Type B pancreatic cell (in vitro differentiated cells): Measurements from ENCODE around the gene BTBD1. TPM values are rescaled to one million over a fixed set of nuclear protein-coding genes. Genes with fewer than 3 reads are reported as not detected.

ENCODE experiments used
- DNase-seq: peaks from one replicate; pipeline ENCODE4 v3.0.0; 2021; ENCODE audit warnings: mixed read lengths; ENCODE audit not compliant: unreplicated experiment; ENCODE audit errors: extremely low spot score
- H3K27ac Mint-ChIP-seq: 2 replicates; pipeline ENCODE4 v1.8.0; 2021; ENCODE audit warnings: mild to moderate bottlenecking, mixed read lengths
- H3K27me3 Mint-ChIP-seq: 2 replicates; pipeline ENCODE4 v1.8.0; 2021; ENCODE audit warnings: mixed read lengths
- H3K36me3 Mint-ChIP-seq: 2 replicates; pipeline ENCODE4 v1.8.0; 2021; ENCODE audit warnings: mixed read lengths
- H3K4me1 Mint-ChIP-seq: one replicate; pipeline ENCODE4 v1.8.0; 2021; ENCODE audit warnings: mixed read lengths; ENCODE audit not compliant: unreplicated experiment
- H3K4me3 Mint-ChIP-seq: 2 replicates; pipeline ENCODE4 v1.8.0; 2021; ENCODE audit warnings: mild to moderate bottlenecking, mixed read lengths
- H3K9me3 Mint-ChIP-seq: 2 replicates; pipeline ENCODE4 v1.8.0; 2021; ENCODE audit warnings: mixed read lengths
- CTCF ChIP-seq: fragments of 200-600 bp; sonication (generic); conservative IDR thresholded peaks from 2 replicates; pipeline ENCODE4 v1.5.0; 2021; ENCODE audit warnings: antibody characterized with exemption, mild to moderate bottlenecking
- microRNA-seq: library from miRNA; unstranded; fragments of <30 nt; microRNA quantifications from one replicate; pipeline ENCODE4, GENCODE V29; 2020
- total RNA-seq: library from RNA; stranded (reverse); gene quantifications from 2 replicates; pipeline ENCODE4 v1.2.1, GENCODE V29; 2021; ENCODE audit warnings: low replicate concordance

Gene BTBD1
- total RNA-seq, 1 donor from 2014 or later: 40.7 TPM

GRCh38 chr15:82968066-82968465 is 99.0 kb downstream of the BTBD1 start:
- H3K36me3 Mint-ChIP-seq: no peaks in the 10 kb centered on the region
- no peak overlapping the region for H3K4me3 Mint-ChIP-seq
- no peaks in the 10 kb centered on the region for H3K4me1 Mint-ChIP-seq
- no peak for TF ChIP-seq CTCF
- no peak for DNase-seq
- H3K27me3 Mint-ChIP-seq: no peaks in the 10 kb centered on the region
- no peaks in the 10 kb centered on the region for H3K9me3 Mint-ChIP-seq
- no peak overlapping the region for H3K27ac Mint-ChIP-seq

GRCh38 chr15:82966671-82967071 is 100.4 kb downstream of the BTBD1 start:
- H3K36me3 Mint-ChIP-seq: no peaks in the 10 kb centered on the region
- no peak for TF ChIP-seq CTCF
- H3K4me1 Mint-ChIP-seq: no peaks in the 10 kb centered on the region
- no peaks in the 10 kb centered on the region for H3K27me3 Mint-ChIP-seq
- no peaks in the 10 kb centered on the region for H3K9me3 Mint-ChIP-seq
- H3K4me3 Mint-ChIP-seq: no peak overlapping the region
- DNase-seq: no peak
- H3K27ac Mint-ChIP-seq: no peak overlapping the region

Small RNA genes lying within 50 kb of the gene (microRNA-seq; reads per million reads assigned to microRNA genes)
- gene MIR4515: not detected

Other genes with a start within 250 kb of the BTBD1 start
- 18.8 and 23.4 TPM in 2 replicates for gene HOMER2, start 114.5 kb downstream of the BTBD1 start, total RNA-seq
- 31.1 and 46.1 TPM in 2 replicates for gene RAMAC, start 81.0 kb downstream of the BTBD1 start, total RNA-seq
- 20.8 and 26.8 TPM in 2 replicates for gene C15orf40, start 55.6 kb downstream of the BTBD1 start, total RNA-seq
- 0.14 and 0.24 TPM in 2 replicates for gene TM6SF1, start 40.4 kb upstream of the BTBD1 start, total RNA-seq
- 55.9 and 78.8 TPM in 2 replicates for gene HDGFL3, start 140.6 kb upstream of the BTBD1 start, total RNA-seq
- gene BNC1, start 217.4 kb upstream of the BTBD1 start, total RNA-seq: 2.4 and 7.0 TPM in 2 replicates